GM12865 (cell line): Measurements from ENCODE around the gene GALNT9.
"Not testable (repeated sequence)": the region's sequence is repeated elsewhere in the genome, so short reads cannot be mapped to it uniquely, and the experiment has no call there.

Experiments
- DNase-seq: peaks from one replicate; pipeline ENCODE4 v3.0.0; 2010; ENCODE audit warnings: low read depth
- H3K4me3 ChIP-seq: 2 replicates; pipeline ENCODE4 v1.5.1; 2011; ENCODE audit warnings: mild to moderate bottlenecking, low read depth, low read length, control low read depth
- CTCF ChIP-seq: IDR thresholded peaks from 2 replicates; pipeline ENCODE4 v1.5.1; 2011; ENCODE audit warnings: low read length, control low read depth, low read depth, inconsistent platforms; ENCODE audit not compliant: insufficient read depth; ENCODE audit errors: missing control alignments

GALNT9 gene

GRCh38 chr12:132248453-132249167 is 80.8 kb downstream of the GALNT9 start:
- no peak for DNase-seq
- TF ChIP-seq CTCF = no peak
- no peak overlapping the region for H3K4me3 ChIP-seq

GRCh38 chr12:132247718-132248452 is 81.5 kb downstream of the GALNT9 start:
- DNase-seq = no peak
- H3K4me3 ChIP-seq = no peak overlapping the region
- TF ChIP-seq CTCF = no peak

- H3K4me3 ChIP-seq = no peak overlapping the region
- TF ChIP-seq CTCF = no peak
- DNase-seq = no peak
These were observed 82.2 kb downstream of the GALNT9 start for GRCh38 chr12:132246997-132247717.

GRCh38 chr12:132245521-132246101 is 83.8 kb downstream of the GALNT9 start:
- TF ChIP-seq CTCF = no peak
- no peak for DNase-seq
- H3K4me3 ChIP-seq = no peak overlapping the region

- no peak for DNase-seq
- no peak overlapping the region for H3K4me3 ChIP-seq
- no peak for TF ChIP-seq CTCF
These were observed 84.6 kb downstream of the GALNT9 start for GRCh38 chr12:132244724-132245295.

GRCh38 chr12:132243596-132244310 is 85.6 kb downstream of the GALNT9 start:
- no peak overlapping the region for H3K4me3 ChIP-seq
- DNase-seq = no peak
- no peak for TF ChIP-seq CTCF

GRCh38 chr12:132243171-132243570 is 86.2 kb downstream of the GALNT9 start:
- H3K4me3 ChIP-seq = not testable (repeated sequence)

GRCh38 chr12:132240669-132241007 is 88.8 kb downstream of the GALNT9 start:
- not testable (repeated sequence) for DNase-seq, H3K4me3 ChIP-seq

More at GRCh38 chr12:132243171-132243570, 86.2 kb downstream of the GALNT9 start:
- not testable (repeated sequence) for DNase-seq
